Activated CD4-positive, alpha-beta T cell treated with anti-CD3 and anti-CD28 coated beads for 48 hours (primary cell): ENCODE data around the gene FAM53A.
"Not testable (repeated sequence)": the region's sequence is repeated elsewhere in the genome, so short reads cannot be mapped to it uniquely, and the experiment has no call there.

Experiments used
- DNase-seq: peaks from one replicate; pipeline ENCODE4 v3.0.0-alpha.2; 2020

The FAM53A gene

GRCh38 chr4:1684506-1685234, 557 bp upstream of the FAM53A start:
- DNase-seq: peak; percentile 96

- no peak for DNase-seq
Observed at GRCh38 chr4:1683261-1683735, 815 bp downstream of the FAM53A start.

GRCh38 chr4:1682860-1683259, 1.3 kb downstream of the FAM53A start:
- DNase-seq: no peak

GRCh38 chr4:1678244-1678643, 5.9 kb downstream of the FAM53A start:
- DNase-seq: no peak

GRCh38 chr4:1676605-1677525, 7.2 kb downstream of the FAM53A start:
- DNase-seq: no peak

- no peak for DNase-seq
Observed at GRCh38 chr4:1675802-1676137, 8.3 kb downstream of the FAM53A start.

- DNase-seq: no peak
Observed at GRCh38 chr4:1675136-1675801, 8.8 kb downstream of the FAM53A start.

- DNase-seq: no peak
Observed at GRCh38 chr4:1674682-1675081, 9.4 kb downstream of the FAM53A start.

GRCh38 chr4:1673671-1674070, 10.4 kb downstream of the FAM53A start:
- DNase-seq: no peak

GRCh38 chr4:1671011-1671410, 13.1 kb downstream of the FAM53A start:
- DNase-seq: not testable (repeated sequence)

- no peak for DNase-seq
Observed at GRCh38 chr4:1670279-1670678, 13.8 kb downstream of the FAM53A start.

- DNase-seq: no peak
Observed at GRCh38 chr4:1669850-1670249, 14.3 kb downstream of the FAM53A start.

GRCh38 chr4:1669270-1669669, 14.8 kb downstream of the FAM53A start:
- DNase-seq: no peak

GRCh38 chr4:1668488-1668840, 15.6 kb downstream of the FAM53A start:
- no peak for DNase-seq

- DNase-seq: no peak
Observed at GRCh38 chr4:1667273-1667672, 16.8 kb downstream of the FAM53A start.

GRCh38 chr4:1666391-1666790, 17.7 kb downstream of the FAM53A start:
- DNase-seq: no peak

- DNase-seq: no peak
Observed at GRCh38 chr4:1664141-1664540, 20.0 kb downstream of the FAM53A start.

GRCh38 chr4:1663549-1663948, 20.6 kb downstream of the FAM53A start:
- DNase-seq: no peak

- no peak for DNase-seq
Observed at GRCh38 chr4:1661695-1662094, 22.4 kb downstream of the FAM53A start.

- no peak for DNase-seq
Observed at GRCh38 chr4:1660948-1661677, 23.0 kb downstream of the FAM53A start.

GRCh38 chr4:1659104-1660043, 24.7 kb downstream of the FAM53A start:
- DNase-seq: no peak

- DNase-seq: no peak
Observed at GRCh38 chr4:1658581-1658980, 25.5 kb downstream of the FAM53A start.
